GM23338 (cell line): ENCODE measurements around the gene CD19. TPM values are rescaled to one million over a fixed set of nuclear protein-coding genes. Genes with fewer than 3 reads are reported as not detected.

Experiments
- ATAC-seq: fragments of 200-7000 bp; cut with Tn5 transposase; 3 replicates; pipeline ENCODE4 v1.9.1; 2020
- DNase-seq: peaks from one replicate; pipeline ENCODE4 v3.0.0-alpha.2; 2015; ENCODE audit warnings: low spot score
- H2AFZ ChIP-seq: fragments of 200-600 bp; sonication (generic); 2 replicates; pipeline ENCODE4 v1.8.0; 2016; ENCODE audit warnings: antibody characterized with exemption, mild to moderate bottlenecking, moderate library complexity
- H3F3A ChIP-seq: fragments of 200-600 bp; sonication (generic); replicated peaks from 2 replicates; pipeline ENCODE4 v1.8.0; 2017; ENCODE audit warnings: antibody characterized with exemption, mixed run types, low read depth
- H3K27ac ChIP-seq: fragments of 200-600 bp; sonication (generic); 2 replicates; pipeline ENCODE4 v1.6.1; 2016; ENCODE audit warnings: low read depth
- H3K27me3 ChIP-seq: fragments of 200-600 bp; sonication (generic); 2 replicates; pipeline ENCODE4 v1.8.0; 2016; ENCODE audit warnings: mild to moderate bottlenecking, mixed run types, moderate library complexity; ENCODE audit not compliant: insufficient read depth
- H3K36me3 ChIP-seq: fragments of 200-600 bp; sonication (generic); 2 replicates; pipeline ENCODE4 v1.8.0; 2016; ENCODE audit warnings: mild to moderate bottlenecking; ENCODE audit not compliant: insufficient read depth
- H3K4me1 ChIP-seq: fragments of 200-600 bp; sonication (generic); 2 replicates; pipeline ENCODE4 v1.8.0; 2016; ENCODE audit warnings: mild to moderate bottlenecking, moderate library complexity; ENCODE audit not compliant: insufficient read depth
- H3K4me2 ChIP-seq: fragments of 200-600 bp; sonication (generic); 2 replicates; pipeline ENCODE4 v1.7.1; 2017; ENCODE audit warnings: mixed run types
- H3K4me3 ChIP-seq: fragments of 200-600 bp; sonication (generic); 2 replicates; pipeline ENCODE4 v1.6.1; 2016; ENCODE audit warnings: mixed run types
- H3K79me2 ChIP-seq: fragments of 200-600 bp; sonication (generic); replicated peaks from 2 replicates; pipeline ENCODE4 v1.8.0; 2017; ENCODE audit warnings: mild to moderate bottlenecking; ENCODE audit not compliant: insufficient read depth
- H3K9me2 ChIP-seq: fragments of 200-600 bp; sonication (generic); 2 replicates; pipeline ENCODE4 v1.8.0; 2017; ENCODE audit not compliant: insufficient read depth
- H4K20me1 ChIP-seq: fragments of 200-600 bp; sonication (generic); replicated peaks from 2 replicates; pipeline ENCODE4 v1.8.0; 2017; ENCODE audit warnings: mild to moderate bottlenecking; ENCODE audit not compliant: insufficient read depth
- H3K27ac Mint-ChIP-seq: 2 replicates; pipeline ENCODE4 v1.8.0; 2020; ENCODE audit warnings: inconsistent platforms, mild to moderate bottlenecking, moderate library complexity, mixed read lengths
- H3K27me3 Mint-ChIP-seq: 3 replicates; pipeline ENCODE4 v1.8.0; 2022; ENCODE audit warnings: low read depth, mild to moderate bottlenecking, moderate library complexity, mixed read lengths, inconsistent platforms; ENCODE audit not compliant: insufficient read depth, poor library complexity
- H3K36me3 Mint-ChIP-seq: 3 replicates; pipeline ENCODE4 v1.8.0; 2021; ENCODE audit warnings: low read depth, mild to moderate bottlenecking, inconsistent platforms, moderate library complexity, mixed read lengths
- H3K4me1 Mint-ChIP-seq: 3 replicates; pipeline ENCODE4 v1.8.0; 2020; ENCODE audit warnings: mild to moderate bottlenecking, inconsistent platforms, mixed read lengths
- H3K4me3 Mint-ChIP-seq: 3 replicates; pipeline ENCODE4 v1.8.0; 2021; ENCODE audit warnings: moderate library complexity, mild to moderate bottlenecking, inconsistent platforms, mixed read lengths
- H3K9me3 Mint-ChIP-seq: 3 replicates; pipeline ENCODE4 v1.8.0; 2020; ENCODE audit warnings: moderate library complexity, mild to moderate bottlenecking, inconsistent platforms, mixed read lengths
- CREB1 ChIP-seq: fragments of 250-450 bp; sonication (Bioruptor Pico); IDR thresholded peaks from 2 replicates; pipeline ENCODE4 v1.5.0; 2020; ENCODE audit warnings: low read depth, mild to moderate bottlenecking, moderate library complexity
- JUNB ChIP-seq: IDR thresholded peaks from one replicate; pipeline ENCODE4 v1.6.1; 2016; ENCODE audit warnings: antibody characterized with exemption; ENCODE audit not compliant: unreplicated experiment
- NANOG ChIP-seq: IDR thresholded peaks from 2 replicates; pipeline ENCODE4 v1.6.1; 2016; ENCODE audit warnings: antibody characterized with exemption, borderline replicate concordance
- POLR2AphosphoS5 ChIP-seq: IDR thresholded peaks from 2 replicates; pipeline ENCODE4 v1.6.1; 2016; ENCODE audit warnings: antibody characterized with exemption, low read depth
- ZNF331 ChIP-seq: fragments of 250-450 bp; sonication (Bioruptor Pico); IDR thresholded peaks from 2 replicates; pipeline ENCODE4 v1.5.0; 2020; ENCODE audit warnings: low read depth, mild to moderate bottlenecking, moderate library complexity
- polyA plus RNA-seq: library from polyadenylated mRNA; unstranded; fragments of >200 nt; fragmentation: Nextera tagmentation; extraction: Ambion mirVana; gene quantifications from 2 replicates; pipeline ENCODE4 v1.2.1, GENCODE V29; 2016
- total RNA-seq: library from RNA; depleted of rRNA; stranded (reverse); fragments of >200 nt; shearing (Covaris generic); gene quantifications from 2 replicates; pipeline ENCODE4 v1.2.3, GENCODE V29; 2014
- TF ChIP-seq, protein P1 (sequence below), 2 experiments: fragments of 200-600 bp in 1 of 2; sonication (generic) in 1 of 2; conservative IDR thresholded peaks; 2 replicates each; pipeline versions ENCODE4 v1.5.1 to v1.6.1; 2016 to 2017; ENCODE audit warnings: antibody characterized with exemption in 2 of 2, low read depth in 2 of 2, mild to moderate bottlenecking in 2 of 2, moderate library complexity in 1 of 2
- TF ChIP-seq, protein P2 (sequence below): fragments of 250-450 bp; sonication (Bioruptor Pico); IDR thresholded peaks from 2 replicates; pipeline ENCODE4 v1.5.0; 2020; ENCODE audit warnings: mild to moderate bottlenecking, moderate library complexity
- TF ChIP-seq, protein P3 (sequence below): IDR thresholded peaks from one replicate; pipeline ENCODE4 v1.6.1; 2018; ENCODE audit warnings: antibody characterized with exemption; ENCODE audit not compliant: unreplicated experiment

CD19 gene
- total and polyA plus RNA-seq, 2 experiments from 2014 or later, result 0.83 to 1.9 TPM

DNA sequence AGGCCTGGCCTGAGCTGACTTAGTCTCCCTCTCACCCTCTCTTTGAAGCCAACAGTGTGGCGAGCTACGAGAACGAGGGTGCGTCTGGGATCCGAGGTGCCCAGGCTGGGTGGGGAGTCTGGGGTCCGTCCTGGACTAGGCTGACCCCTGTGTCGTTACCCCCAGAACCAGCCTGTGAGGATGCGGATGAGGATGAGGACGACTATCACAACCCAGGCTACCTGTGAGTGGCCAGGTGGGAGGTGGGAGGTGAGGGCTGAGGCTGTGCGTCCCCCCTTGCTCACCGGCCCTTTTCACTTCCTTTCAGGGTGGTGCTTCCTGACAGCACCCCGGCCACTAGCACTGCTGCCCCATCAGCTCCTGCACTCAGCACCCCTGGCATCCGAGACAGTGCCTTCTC is 54.7 kb downstream of the CD19 start:
- H3K27ac ChIP-seq, result no peak overlapping the region
- no peaks in the 10 kb centered on the region for H3K79me2 ChIP-seq
- H3K36me3 ChIP-seq, result 0 out of 2 replicates have a peak, but pooled peaks cover 4% of the 10 kb centered on the region
- no peaks in the 10 kb centered on the region for H3K27me3 ChIP-seq
- H3K27me3 Mint-ChIP-seq, result peaks cover 16% of the 10 kb centered on the region
- no peak overlapping the region for H3K4me3 ChIP-seq
- no peak overlapping the region for H3K4me2 ChIP-seq
- no peak for DNase-seq
- H3K36me3 Mint-ChIP-seq, result peaks cover 34% of the 10 kb centered on the region
- no peaks in the 10 kb centered on the region for H4K20me1 ChIP-seq
- H3K9me3 Mint-ChIP-seq, result peaks cover 5% of the 10 kb centered on the region
- no peak overlapping the region for H2AFZ ChIP-seq
- TF ChIP-seq POLR2AphosphoS5 (no peak), CREB1 (CRISPR knock-in tag) (no peak), NANOG (no peak), JUNB (no peak), ZNF331 (CRISPR knock-in tag) (no peak)
- TF ChIP-seq, protein P1, sequence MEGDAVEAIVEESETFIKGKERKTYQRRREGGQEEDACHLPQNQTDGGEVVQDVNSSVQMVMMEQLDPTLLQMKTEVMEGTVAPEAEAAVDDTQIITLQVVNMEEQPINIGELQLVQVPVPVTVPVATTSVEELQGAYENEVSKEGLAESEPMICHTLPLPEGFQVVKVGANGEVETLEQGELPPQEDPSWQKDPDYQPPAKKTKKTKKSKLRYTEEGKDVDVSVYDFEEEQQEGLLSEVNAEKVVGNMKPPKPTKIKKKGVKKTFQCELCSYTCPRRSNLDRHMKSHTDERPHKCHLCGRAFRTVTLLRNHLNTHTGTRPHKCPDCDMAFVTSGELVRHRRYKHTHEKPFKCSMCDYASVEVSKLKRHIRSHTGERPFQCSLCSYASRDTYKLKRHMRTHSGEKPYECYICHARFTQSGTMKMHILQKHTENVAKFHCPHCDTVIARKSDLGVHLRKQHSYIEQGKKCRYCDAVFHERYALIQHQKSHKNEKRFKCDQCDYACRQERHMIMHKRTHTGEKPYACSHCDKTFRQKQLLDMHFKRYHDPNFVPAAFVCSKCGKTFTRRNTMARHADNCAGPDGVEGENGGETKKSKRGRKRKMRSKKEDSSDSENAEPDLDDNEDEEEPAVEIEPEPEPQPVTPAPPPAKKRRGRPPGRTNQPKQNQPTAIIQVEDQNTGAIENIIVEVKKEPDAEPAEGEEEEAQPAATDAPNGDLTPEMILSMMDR (conservative IDR thresholded peaks at IDR 0.05; ENCODE audit: low read depth in 2 of 2), result no peak
- TF ChIP-seq, protein P2, sequence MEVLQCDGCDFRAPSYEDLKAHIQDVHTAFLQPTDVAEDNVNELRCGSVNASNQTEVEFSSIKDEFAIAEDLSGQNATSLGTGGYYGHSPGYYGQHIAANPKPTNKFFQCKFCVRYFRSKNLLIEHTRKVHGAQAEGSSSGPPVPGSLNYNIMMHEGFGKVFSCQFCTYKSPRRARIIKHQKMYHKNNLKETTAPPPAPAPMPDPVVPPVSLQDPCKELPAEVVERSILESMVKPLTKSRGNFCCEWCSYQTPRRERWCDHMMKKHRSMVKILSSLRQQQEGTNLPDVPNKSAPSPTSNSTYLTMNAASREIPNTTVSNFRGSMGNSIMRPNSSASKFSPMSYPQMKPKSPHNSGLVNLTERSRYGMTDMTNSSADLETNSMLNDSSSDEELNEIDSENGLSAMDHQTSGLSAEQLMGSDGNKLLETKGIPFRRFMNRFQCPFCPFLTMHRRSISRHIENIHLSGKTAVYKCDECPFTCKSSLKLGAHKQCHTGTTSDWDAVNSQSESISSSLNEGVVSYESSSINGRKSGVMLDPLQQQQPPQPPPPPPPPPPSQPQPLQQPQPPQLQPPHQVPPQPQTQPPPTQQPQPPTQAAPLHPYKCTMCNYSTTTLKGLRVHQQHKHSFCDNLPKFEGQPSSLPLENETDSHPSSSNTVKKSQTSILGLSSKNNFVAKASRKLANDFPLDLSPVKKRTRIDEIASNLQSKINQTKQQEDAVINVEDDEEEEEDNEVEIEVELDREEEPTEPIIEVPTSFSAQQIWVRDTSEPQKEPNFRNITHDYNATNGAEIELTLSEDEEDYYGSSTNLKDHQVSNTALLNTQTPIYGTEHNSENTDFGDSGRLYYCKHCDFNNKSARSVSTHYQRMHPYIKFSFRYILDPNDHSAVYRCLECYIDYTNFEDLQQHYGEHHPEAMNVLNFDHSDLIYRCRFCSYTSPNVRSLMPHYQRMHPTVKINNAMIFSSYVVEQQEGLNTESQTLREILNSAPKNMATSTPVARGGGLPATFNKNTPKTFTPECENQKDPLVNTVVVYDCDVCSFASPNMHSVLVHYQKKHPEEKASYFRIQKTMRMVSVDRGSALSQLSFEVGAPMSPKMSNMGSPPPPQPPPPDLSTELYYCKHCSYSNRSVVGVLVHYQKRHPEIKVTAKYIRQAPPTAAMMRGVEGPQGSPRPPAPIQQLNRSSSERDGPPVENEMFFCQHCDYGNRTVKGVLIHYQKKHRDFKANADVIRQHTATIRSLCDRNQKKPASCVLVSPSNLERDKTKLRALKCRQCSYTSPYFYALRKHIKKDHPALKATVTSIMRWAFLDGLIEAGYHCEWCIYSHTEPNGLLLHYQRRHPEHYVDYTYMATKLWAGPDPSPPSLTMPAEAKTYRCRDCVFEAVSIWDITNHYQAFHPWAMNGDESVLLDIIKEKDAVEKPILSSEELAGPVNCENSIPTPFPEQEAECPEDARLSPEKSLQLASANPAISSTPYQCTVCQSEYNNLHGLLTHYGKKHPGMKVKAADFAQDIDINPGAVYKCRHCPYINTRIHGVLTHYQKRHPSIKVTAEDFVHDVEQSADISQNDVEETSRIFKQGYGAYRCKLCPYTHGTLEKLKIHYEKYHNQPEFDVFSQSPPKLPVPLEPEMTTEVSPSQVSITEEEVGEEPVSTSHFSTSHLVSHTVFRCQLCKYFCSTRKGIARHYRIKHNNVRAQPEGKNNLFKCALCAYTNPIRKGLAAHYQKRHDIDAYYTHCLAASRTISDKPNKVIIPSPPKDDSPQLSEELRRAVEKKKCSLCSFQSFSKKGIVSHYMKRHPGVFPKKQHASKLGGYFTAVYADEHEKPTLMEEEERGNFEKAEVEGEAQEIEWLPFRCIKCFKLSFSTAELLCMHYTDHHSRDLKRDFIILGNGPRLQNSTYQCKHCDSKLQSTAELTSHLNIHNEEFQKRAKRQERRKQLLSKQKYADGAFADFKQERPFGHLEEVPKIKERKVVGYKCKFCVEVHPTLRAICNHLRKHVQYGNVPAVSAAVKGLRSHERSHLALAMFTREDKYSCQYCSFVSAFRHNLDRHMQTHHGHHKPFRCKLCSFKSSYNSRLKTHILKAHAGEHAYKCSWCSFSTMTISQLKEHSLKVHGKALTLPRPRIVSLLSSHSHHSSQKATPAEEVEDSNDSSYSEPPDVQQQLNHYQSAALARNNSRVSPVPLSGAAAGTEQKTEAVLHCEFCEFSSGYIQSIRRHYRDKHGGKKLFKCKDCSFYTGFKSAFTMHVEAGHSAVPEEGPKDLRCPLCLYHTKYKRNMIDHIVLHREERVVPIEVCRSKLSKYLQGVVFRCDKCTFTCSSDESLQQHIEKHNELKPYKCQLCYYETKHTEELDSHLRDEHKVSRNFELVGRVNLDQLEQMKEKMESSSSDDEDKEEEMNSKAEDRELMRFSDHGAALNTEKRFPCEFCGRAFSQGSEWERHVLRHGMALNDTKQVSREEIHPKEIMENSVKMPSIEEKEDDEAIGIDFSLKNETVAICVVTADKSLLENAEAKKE, result no peak
- TF ChIP-seq, protein P3, sequence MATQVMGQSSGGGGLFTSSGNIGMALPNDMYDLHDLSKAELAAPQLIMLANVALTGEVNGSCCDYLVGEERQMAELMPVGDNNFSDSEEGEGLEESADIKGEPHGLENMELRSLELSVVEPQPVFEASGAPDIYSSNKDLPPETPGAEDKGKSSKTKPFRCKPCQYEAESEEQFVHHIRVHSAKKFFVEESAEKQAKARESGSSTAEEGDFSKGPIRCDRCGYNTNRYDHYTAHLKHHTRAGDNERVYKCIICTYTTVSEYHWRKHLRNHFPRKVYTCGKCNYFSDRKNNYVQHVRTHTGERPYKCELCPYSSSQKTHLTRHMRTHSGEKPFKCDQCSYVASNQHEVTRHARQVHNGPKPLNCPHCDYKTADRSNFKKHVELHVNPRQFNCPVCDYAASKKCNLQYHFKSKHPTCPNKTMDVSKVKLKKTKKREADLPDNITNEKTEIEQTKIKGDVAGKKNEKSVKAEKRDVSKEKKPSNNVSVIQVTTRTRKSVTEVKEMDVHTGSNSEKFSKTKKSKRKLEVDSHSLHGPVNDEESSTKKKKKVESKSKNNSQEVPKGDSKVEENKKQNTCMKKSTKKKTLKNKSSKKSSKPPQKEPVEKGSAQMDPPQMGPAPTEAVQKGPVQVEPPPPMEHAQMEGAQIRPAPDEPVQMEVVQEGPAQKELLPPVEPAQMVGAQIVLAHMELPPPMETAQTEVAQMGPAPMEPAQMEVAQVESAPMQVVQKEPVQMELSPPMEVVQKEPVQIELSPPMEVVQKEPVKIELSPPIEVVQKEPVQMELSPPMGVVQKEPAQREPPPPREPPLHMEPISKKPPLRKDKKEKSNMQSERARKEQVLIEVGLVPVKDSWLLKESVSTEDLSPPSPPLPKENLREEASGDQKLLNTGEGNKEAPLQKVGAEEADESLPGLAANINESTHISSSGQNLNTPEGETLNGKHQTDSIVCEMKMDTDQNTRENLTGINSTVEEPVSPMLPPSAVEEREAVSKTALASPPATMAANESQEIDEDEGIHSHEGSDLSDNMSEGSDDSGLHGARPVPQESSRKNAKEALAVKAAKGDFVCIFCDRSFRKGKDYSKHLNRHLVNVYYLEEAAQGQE, result no peak
- no peaks in the 10 kb centered on the region for H3F3A ChIP-seq
- no peak overlapping the region for H3K27ac Mint-ChIP-seq
- no peak overlapping the region for H3K4me3 Mint-ChIP-seq
- ATAC-seq, result no peak
- H3K4me1 Mint-ChIP-seq, result no peaks in the 10 kb centered on the region
- no peaks in the 10 kb centered on the region for H3K9me2 ChIP-seq
- H3K4me1 ChIP-seq, result no peaks in the 10 kb centered on the region
